Karpas-422 (cell line): ENCODE results near the gene AKT2. TPM values are rescaled to one million over a fixed set of nuclear protein-coding genes. Genes with fewer than 3 reads are reported as not detected.

ENCODE experiments used
- DNase-seq: peaks from one replicate; pipeline ENCODE4 v3.0.0-alpha.2; 2015
- H2AFZ ChIP-seq: fragments of 200-600 bp; sonication (generic); 2 replicates; pipeline ENCODE4 v1.6.1; 2014; ENCODE audit warnings: antibody characterized with exemption, low read length, mixed read lengths
- H3K27ac ChIP-seq: fragments of 200-600 bp; sonication (generic); 2 replicates; pipeline ENCODE4 v1.5.1; 2014; ENCODE audit warnings: mild to moderate bottlenecking, low read length, moderate library complexity
- H3K27me3 ChIP-seq: fragments of 200-600 bp; sonication (generic); 2 replicates; pipeline ENCODE4 v1.6.1; 2014; ENCODE audit warnings: low read length, mixed read lengths
- H3K36me3 ChIP-seq: fragments of 200-600 bp; sonication (generic); 2 replicates; pipeline ENCODE4 v1.6.1; 2014; ENCODE audit warnings: low read length, mixed read lengths; ENCODE audit not compliant: insufficient read depth
- H3K4me1 ChIP-seq: fragments of 200-600 bp; sonication (generic); 2 replicates; pipeline ENCODE4 v1.6.1; 2014; ENCODE audit warnings: mild to moderate bottlenecking, low read length, mixed read lengths
- H3K4me2 ChIP-seq: fragments of 200-600 bp; sonication (generic); 2 replicates; pipeline ENCODE4 v1.6.1; 2014; ENCODE audit warnings: low read length, low read depth, mild to moderate bottlenecking; ENCODE audit not compliant: poor library complexity, severe bottlenecking
- H3K4me3 ChIP-seq: fragments of 200-600 bp; sonication (generic); 2 replicates; pipeline ENCODE4 v1.5.1; 2014; ENCODE audit warnings: mild to moderate bottlenecking, antibody characterized with exemption, low read length, mixed read lengths
- H3K79me2 ChIP-seq: fragments of 200-600 bp; sonication (generic); 2 replicates; pipeline ENCODE4 v1.6.1; 2014; ENCODE audit warnings: mild to moderate bottlenecking, low read length, mixed read lengths
- H3K9ac ChIP-seq: fragments of 200-600 bp; sonication (generic); 2 replicates; pipeline ENCODE4 v1.6.0; 2014; ENCODE audit warnings: low read length
- H3K9me2 ChIP-seq: fragments of 200-600 bp; sonication (generic), shearing (Covaris generic); replicated peaks from 2 replicates; pipeline ENCODE4 v1.6.0; 2014; ENCODE audit warnings: mild to moderate bottlenecking, low read length, moderate library complexity; ENCODE audit not compliant: insufficient read depth
- H3K9me3 ChIP-seq: fragments of 300-700, 200-600 bp; sonication (generic); 2 replicates; pipeline ENCODE4 v1.6.1; 2014; ENCODE audit warnings: low read length, mixed read lengths
- H4K20me1 ChIP-seq: fragments of 200-600 bp; sonication (generic); 2 replicates; pipeline ENCODE4 v1.6.1; 2014; ENCODE audit warnings: mild to moderate bottlenecking, antibody characterized with exemption, low read length, low read depth; ENCODE audit not compliant: insufficient read depth
- total RNA-seq: library from RNA; depleted of rRNA; stranded (reverse); fragments of >200 nt; shearing (Covaris generic); gene quantifications from 2 replicates; pipeline ENCODE4 v1.2.3, GENCODE V29; 2014; ENCODE audit warnings: low replicate concordance

Gene AKT2
- total RNA-seq, 1 experiment from 2014 or later: 85.9 TPM

- Histone ChIP-seq H3K4me2 (no peak overlapping the region), H4K20me1 (peaks cover 31% of the 10 kb centered on the region; the same call in 1 of the 2 replicates), H3K27ac (no peak overlapping the region), H3K4me1 (peaks cover 9% of the 10 kb centered on the region), H3K27me3 (no peaks in the 10 kb centered on the region), H3K9me2 (no peaks in the 10 kb centered on the region), H3K9me3 (no peaks in the 10 kb centered on the region), H3K79me2 (peaks cover 98% of the 10 kb centered on the region), H3K36me3 (peaks cover 3% of the 10 kb centered on the region; the same call in 1 of the 2 replicates), H2AFZ (no peak overlapping the region), H3K4me3 (no peak overlapping the region), H3K9ac (no peak overlapping the region)
- no peak for DNase-seq
Measured at GRCh38 chr19:40266912-40267600, 18.1 kb downstream of the AKT2 start.

GRCh38 chr19:40266119-40266518, 19.0 kb downstream of the AKT2 start:
- no peak for DNase-seq
- H3K9ac ChIP-seq: no peak overlapping the region
- H4K20me1 ChIP-seq: peaks cover 28% of the 10 kb centered on the region; the same call in 1 of the 2 replicates
- H3K4me2 ChIP-seq: no peak overlapping the region
- no peaks in the 10 kb centered on the region for H3K27me3 ChIP-seq
- no peak overlapping the region for H2AFZ ChIP-seq
- peaks cover 3% of the 10 kb centered on the region for H3K36me3 ChIP-seq
- H3K79me2 ChIP-seq: peaks cover 96% of the 10 kb centered on the region
- H3K4me1 ChIP-seq: peaks cover 9% of the 10 kb centered on the region
- H3K9me3 ChIP-seq: no peaks in the 10 kb centered on the region
- no peak overlapping the region for H3K27ac ChIP-seq
- H3K9me2 ChIP-seq: no peaks in the 10 kb centered on the region
- no peak overlapping the region for H3K4me3 ChIP-seq

GRCh38 chr19:40265763-40266099, 19.4 kb downstream of the AKT2 start:
- Histone ChIP-seq H3K4me1 (peaks cover 9% of the 10 kb centered on the region), H3K9me2 (no peaks in the 10 kb centered on the region), H3K27me3 (no peaks in the 10 kb centered on the region), H3K9me3 (no peaks in the 10 kb centered on the region), H4K20me1 (peaks cover 28% of the 10 kb centered on the region; the same call in 1 of the 2 replicates), H3K79me2 (peaks cover 97% of the 10 kb centered on the region), H2AFZ (no peak overlapping the region), H3K4me3 (no peak overlapping the region), H3K9ac (no peak overlapping the region), H3K27ac (no peak overlapping the region), H3K4me2 (no peak overlapping the region), H3K36me3 (peaks cover 3% of the 10 kb centered on the region)
- DNase-seq: no peak

- Histone ChIP-seq H3K79me2 (peaks cover 95% of the 10 kb centered on the region), H3K27me3 (no peaks in the 10 kb centered on the region), H3K9ac (no peak overlapping the region), H3K4me1 (peaks cover 9% of the 10 kb centered on the region), H4K20me1 (peaks cover 25% of the 10 kb centered on the region; the same call in 1 of the 2 replicates), H3K4me2 (no peak overlapping the region), H2AFZ (no peak overlapping the region), H3K9me3 (no peaks in the 10 kb centered on the region), H3K36me3 (peaks cover 3% of the 10 kb centered on the region), H3K27ac (no peak overlapping the region), H3K9me2 (no peaks in the 10 kb centered on the region), H3K4me3 (no peak overlapping the region)
- no peak for DNase-seq
Measured at GRCh38 chr19:40265055-40265762, 19.9 kb downstream of the AKT2 start.

GRCh38 chr19:40264314-40265054, 20.7 kb downstream of the AKT2 start:
- Histone ChIP-seq H3K36me3 (peaks cover 3% of the 10 kb centered on the region), H3K4me2 (no peak overlapping the region), H4K20me1 (peaks cover 24% of the 10 kb centered on the region; the same call in 1 of the 2 replicates), H3K27ac (no peak overlapping the region), H3K9me2 (no peaks in the 10 kb centered on the region), H3K9me3 (no peaks in the 10 kb centered on the region), H2AFZ (no peak overlapping the region), H3K4me3 (no peak overlapping the region), H3K4me1 (peaks cover 9% of the 10 kb centered on the region), H3K79me2 (peaks cover 95% of the 10 kb centered on the region), H3K27me3 (no peaks in the 10 kb centered on the region), H3K9ac (no peak overlapping the region)
- no peak for DNase-seq

- no peaks in the 10 kb centered on the region for H3K27me3 ChIP-seq
- H3K27ac ChIP-seq: no peak overlapping the region
- peaks cover 12% of the 10 kb centered on the region for H3K4me1 ChIP-seq
- H3K36me3 ChIP-seq: peaks cover 3% of the 10 kb centered on the region
- no peaks in the 10 kb centered on the region for H3K9me3 ChIP-seq
- no peak for DNase-seq
- no peak overlapping the region for H2AFZ ChIP-seq
- H3K9ac ChIP-seq: no peak overlapping the region
- no peak overlapping the region for H3K4me2 ChIP-seq
- no peaks in the 10 kb centered on the region for H3K9me2 ChIP-seq
- peaks cover 24% of the 10 kb centered on the region; the same call in 1 of the 2 replicates for H4K20me1 ChIP-seq
- no peak overlapping the region for H3K4me3 ChIP-seq
- peaks cover 95% of the 10 kb centered on the region for H3K79me2 ChIP-seq
Measured at GRCh38 chr19:40263440-40264313, 21.5 kb downstream of the AKT2 start.

- Histone ChIP-seq H3K36me3 (peaks cover 6% of the 10 kb centered on the region; the same call in 1 of the 2 replicates), H4K20me1 (peaks cover 15% of the 10 kb centered on the region; the same call in 1 of the 2 replicates), H3K9me3 (no peaks in the 10 kb centered on the region), H3K27me3 (no peaks in the 10 kb centered on the region), H3K4me2 (no peak overlapping the region), H3K4me3 (no peak overlapping the region), H3K27ac (no peak overlapping the region), H3K79me2 (peaks cover 95% of the 10 kb centered on the region), H3K4me1 (peaks cover 5% of the 10 kb centered on the region), H2AFZ (no peak overlapping the region), H3K9ac (no peak overlapping the region), H3K9me2 (no peaks in the 10 kb centered on the region)
- no peak for DNase-seq
Measured at GRCh38 chr19:40262422-40262821, 22.7 kb downstream of the AKT2 start.
